ENCODE data around the gene PACC1. TPM values are rescaled to one million over a fixed set of nuclear protein-coding genes. Genes with fewer than 3 reads are reported as not detected.

The PACC1 gene
- total and polyA plus RNA-seq, 10 of the 15 experiments (the other 5 are each of a cell fraction or from before 2014, with no cell fraction given): 16.1 to 29.7 (median 19.3) TPM

DNA sequence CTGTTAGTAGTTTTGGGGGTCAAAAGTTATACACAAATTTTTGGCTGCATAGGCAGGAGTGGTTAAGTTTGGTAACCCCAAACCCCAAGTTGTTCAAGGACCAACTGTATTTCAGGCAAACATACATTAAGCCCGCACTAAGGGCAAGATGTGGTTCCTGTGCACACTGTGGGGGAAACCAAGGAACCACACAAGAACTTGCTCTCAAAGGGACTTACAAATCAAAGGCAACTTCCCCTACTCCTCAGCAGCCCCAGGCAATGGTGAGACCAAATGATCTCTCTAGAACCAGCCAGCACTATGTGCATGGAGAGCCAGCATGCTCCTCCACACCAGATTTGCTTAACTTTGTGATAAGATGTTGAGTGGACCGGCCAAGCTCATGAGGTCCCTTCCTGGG, 35.3 kb downstream of the PACC1 start:
- BruUV-seq (replicated peaks): no TSS peak
- Histone ChIP-seq H4K20me1 (ENCODE audit: control insufficient read depth, insufficient read depth) (no peaks in the 10 kb centered on the region), H2AFZ (ENCODE audit: control insufficient read depth, low read depth, low read length) (no peak overlapping the region), H3K9ac (ENCODE audit: control insufficient read depth, insufficient read depth, low read length) (no peak overlapping the region), H3K79me2 (ENCODE audit: control insufficient read depth, insufficient read depth, low read length) (no peaks in the 10 kb centered on the region), H3K27me3 (replicated peaks in 1 of 2; ENCODE audit: control insufficient read depth in 2 of 2, insufficient read depth in 2 of 2, low read length in 1 of 2) (no peaks in the 10 kb centered on the region), H3K9me3 (replicated peaks; ENCODE audit: control insufficient read depth, insufficient read depth, low read length) (no peaks in the 10 kb centered on the region), H3K27ac (ENCODE audit: control insufficient read depth, insufficient read depth) (no peak overlapping the region), H3K36me3 (ENCODE audit: control insufficient read depth in 2 of 2, insufficient read depth in 2 of 2, low read length in 1 of 2) (peaks cover 20 to 45% of the 10 kb centered on the region in 2 experiments), H3K4me2 (ENCODE audit: control insufficient read depth, insufficient read depth) (no peak overlapping the region), H3K4me1 (ENCODE audit: control insufficient read depth, insufficient read depth, low read length) (no peaks in the 10 kb centered on the region), H3K4me3 (no peak overlapping the region)
- intact Hi-C loops (cut with micrococcal nuclease; ENCODE audit: unreplicated experiment): no loop called here
- ChIA-PET POLR2A (interaction anchor here (1.0 to 1.2 kb wide), 2 partner anchors 14 to 36 kb away, joined by 3 read pairs; no protein-coding TSS in a partner anchor), SMC1A (ENCODE audit: uncharacterized antibody, unreplicated experiment) (interaction anchor here (1.2 kb wide), 1 partner anchor 309 kb away, joined by 3 read pairs; no protein-coding TSS in a partner anchor), CTCF (interaction anchor here (1.2 to 7.3 kb wide), 2 partner anchors 11 to 77 kb away, joined by 4 to 60 read pairs; no protein-coding TSS in a partner anchor), RAD21 (ENCODE audit: unreplicated experiment) (no interaction called here)
- WGBS (ENCODE audit: insufficient coverage, insufficient replicate concordance, low lambda C conversion rate, missing lambda C conversion rate): 100% methylated on average over 2 of the region's 2 CpGs
- ATAC-seq (no peak), DNase-seq (ENCODE audit: low read depth, low spot score) (no peak), FAIRE-seq (no peak)
- in situ Hi-C loops (cut with MboI): no loop called here
- no peak for TF ChIP-seq NRF1 (conservative IDR thresholded peaks at IDR 0.05; ENCODE audit: low read depth, low read length)
- no peak for TF ChIP-seq KLF5 (IDR thresholded peaks at IDR 0.05; ENCODE audit: partially characterized antibody)

DNA sequence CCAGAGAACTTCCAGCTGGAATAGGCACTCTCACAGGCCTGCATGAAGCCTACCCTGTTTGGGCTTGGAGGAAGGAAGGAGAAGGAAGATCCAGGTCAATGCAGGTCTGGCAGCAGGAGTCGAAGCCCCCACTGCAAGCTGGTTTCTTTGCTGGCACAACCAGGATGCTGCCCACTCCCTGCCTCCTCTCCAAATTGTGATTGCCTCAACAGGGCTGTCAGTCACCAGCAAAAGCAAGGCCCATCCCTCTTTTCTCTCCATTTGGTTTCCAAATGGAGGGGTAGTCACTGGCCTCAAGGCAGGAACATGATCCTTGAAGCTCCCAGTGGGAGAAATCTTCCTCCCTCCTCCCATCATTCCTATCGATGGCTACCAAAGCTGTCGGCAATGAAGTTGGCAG, 37.0 kb downstream of the PACC1 start:
- Histone ChIP-seq H3K27ac (ENCODE audit: control insufficient read depth, insufficient read depth) (no peak overlapping the region), H2AFZ (ENCODE audit: control insufficient read depth, low read depth, low read length) (no peak overlapping the region), H3K4me3 (no peak overlapping the region), H3K9ac (ENCODE audit: control insufficient read depth, insufficient read depth, low read length) (no peak overlapping the region), H3K79me2 (ENCODE audit: control insufficient read depth, insufficient read depth, low read length) (no peaks in the 10 kb centered on the region), H3K9me3 (replicated peaks; ENCODE audit: control insufficient read depth, insufficient read depth, low read length) (no peaks in the 10 kb centered on the region), H3K4me1 (ENCODE audit: control insufficient read depth, insufficient read depth, low read length) (no peaks in the 10 kb centered on the region), H3K36me3 (ENCODE audit: control insufficient read depth in 2 of 2, insufficient read depth in 2 of 2, low read length in 1 of 2) (peaks cover 16 to 33% of the 10 kb centered on the region in 2 experiments), H4K20me1 (ENCODE audit: control insufficient read depth, insufficient read depth) (no peaks in the 10 kb centered on the region), H3K4me2 (ENCODE audit: control insufficient read depth, insufficient read depth) (no peak overlapping the region), H3K27me3 (replicated peaks in 1 of 2; ENCODE audit: control insufficient read depth in 2 of 2, insufficient read depth in 2 of 2, low read length in 1 of 2) (no peaks in the 10 kb centered on the region)
- no TSS peak for BruUV-seq (replicated peaks)
- DNase-seq (ENCODE audit: low read depth, low spot score) (no peak), FAIRE-seq (no peak), ATAC-seq (no peak)
- SMC1A ChIA-PET (ENCODE audit: uncharacterized antibody, unreplicated experiment): interaction anchor here (0.5 to 2.7 kb wide), 3 partner anchors 11 to 78 kb away, joined by 3 to 11 read pairs (median 3); no protein-coding TSS in a partner anchor
- WGBS (ENCODE audit: insufficient coverage, insufficient replicate concordance, low lambda C conversion rate, missing lambda C conversion rate): 96% methylated on average over 3 of the region's 3 CpGs
- CTCF ChIA-PET: interaction anchor here (0.9 to 7.3 kb wide), 3 partner anchors 9 to 307 kb away, joined by 3 to 60 read pairs (median 12); no protein-coding TSS in a partner anchor
- RAD21 ChIA-PET (ENCODE audit: unreplicated experiment): interaction anchor here (1.1 to 1.6 kb wide), 2 partner anchors 76 to 307 kb away, joined by 3 to 5 read pairs; no protein-coding TSS in a partner anchor
- intact Hi-C loops (cut with micrococcal nuclease; ENCODE audit: unreplicated experiment) (no loop called here), in situ Hi-C loops (cut with MboI) (no loop called here)
- POLR2A ChIA-PET: no interaction called here
- TF ChIP-seq CBX5 (IDR thresholded peaks at IDR 0.05; ENCODE audit: low read depth) (no peak), NFYA (IDR thresholded peaks at IDR 0.05; ENCODE audit: borderline replicate concordance, low read depth, low read length) (no peak), MTA2 (IDR thresholded peaks at IDR 0.05; ENCODE audit: low read depth) (no peak), KDM1A (IDR thresholded peaks at IDR 0.05; ENCODE audit: borderline replicate concordance) (no peak), TARDBP (IDR thresholded peaks at IDR 0.05; ENCODE audit: borderline replicate concordance) (no peak), ZBTB4 (CRISPR knock-in tag; IDR thresholded peaks at IDR 0.05) (no peak), BMI1 (IDR thresholded peaks at IDR 0.05; ENCODE audit: borderline replicate concordance) (no peak), DPF2 (IDR thresholded peaks at IDR 0.05) (no peak)
- TF ChIP-seq, protein P1, sequence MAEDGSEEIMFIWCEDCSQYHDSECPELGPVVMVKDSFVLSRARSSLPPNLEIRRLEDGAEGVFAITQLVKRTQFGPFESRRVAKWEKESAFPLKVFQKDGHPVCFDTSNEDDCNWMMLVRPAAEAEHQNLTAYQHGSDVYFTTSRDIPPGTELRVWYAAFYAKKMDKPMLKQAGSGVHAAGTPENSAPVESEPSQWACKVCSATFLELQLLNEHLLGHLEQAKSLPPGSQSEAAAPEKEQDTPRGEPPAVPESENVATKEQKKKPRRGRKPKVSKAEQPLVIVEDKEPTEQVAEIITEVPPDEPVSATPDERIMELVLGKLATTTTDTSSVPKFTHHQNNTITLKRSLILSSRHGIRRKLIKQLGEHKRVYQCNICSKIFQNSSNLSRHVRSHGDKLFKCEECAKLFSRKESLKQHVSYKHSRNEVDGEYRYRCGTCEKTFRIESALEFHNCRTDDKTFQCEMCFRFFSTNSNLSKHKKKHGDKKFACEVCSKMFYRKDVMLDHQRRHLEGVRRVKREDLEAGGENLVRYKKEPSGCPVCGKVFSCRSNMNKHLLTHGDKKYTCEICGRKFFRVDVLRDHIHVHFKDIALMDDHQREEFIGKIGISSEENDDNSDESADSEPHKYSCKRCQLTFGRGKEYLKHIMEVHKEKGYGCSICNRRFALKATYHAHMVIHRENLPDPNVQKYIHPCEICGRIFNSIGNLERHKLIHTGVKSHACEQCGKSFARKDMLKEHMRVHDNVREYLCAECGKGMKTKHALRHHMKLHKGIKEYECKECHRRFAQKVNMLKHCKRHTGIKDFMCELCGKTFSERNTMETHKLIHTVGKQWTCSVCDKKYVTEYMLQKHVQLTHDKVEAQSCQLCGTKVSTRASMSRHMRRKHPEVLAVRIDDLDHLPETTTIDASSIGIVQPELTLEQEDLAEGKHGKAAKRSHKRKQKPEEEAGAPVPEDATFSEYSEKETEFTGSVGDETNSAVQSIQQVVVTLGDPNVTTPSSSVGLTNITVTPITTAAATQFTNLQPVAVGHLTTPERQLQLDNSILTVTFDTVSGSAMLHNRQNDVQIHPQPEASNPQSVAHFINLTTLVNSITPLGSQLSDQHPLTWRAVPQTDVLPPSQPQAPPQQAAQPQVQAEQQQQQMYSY (CRISPR knock-in tag; IDR thresholded peaks at IDR 0.05): no peak
